Measurements from ENCODE around the gene MIER2. TPM values are rescaled to one million over a fixed set of nuclear protein-coding genes. Genes with fewer than 3 reads are reported as not detected.
"Not testable (repeated sequence)": the region's sequence is repeated elsewhere in the genome, so short reads cannot be mapped to it uniquely, and the experiment has no call there.

The MIER2 gene
- total RNA-seq, 3 donors from 2014 or later = 25.7 to 30.2 (median 28.7) TPM

DNA sequence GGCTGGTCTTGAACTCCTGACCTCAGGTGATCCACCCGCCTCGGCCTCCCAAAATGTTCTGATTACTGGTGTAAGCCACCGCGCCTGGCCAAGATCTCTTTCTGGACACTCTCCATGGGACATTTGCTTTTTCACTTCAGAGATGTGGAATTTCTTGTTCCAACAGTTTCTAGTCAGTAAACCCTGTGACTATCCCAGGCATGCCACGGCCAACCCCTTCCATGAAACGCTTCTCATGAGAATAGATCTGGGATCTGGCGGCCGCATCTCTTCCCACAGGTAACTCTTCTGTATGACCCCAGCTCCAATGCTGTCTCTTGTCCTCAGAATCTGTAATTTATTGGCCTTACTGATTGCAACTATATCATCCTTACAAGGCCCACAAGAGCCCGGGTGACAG, 69.6 kb downstream of the MIER2 start:
- Mint-ChIP-seq H3K27me3 (ENCODE audit: low read depth) (peaks cover 49% of the 10 kb centered on the region), H3K9me3 (no peaks in the 10 kb centered on the region), H3K36me3 (ENCODE audit: insufficient read depth) (no peaks in the 10 kb centered on the region), H3K4me3 (no peak overlapping the region), H3K4me1 (ENCODE audit: low read depth) (no peaks in the 10 kb centered on the region)
- ATAC-seq (no peak), DNase-seq (no peak)

DNA sequence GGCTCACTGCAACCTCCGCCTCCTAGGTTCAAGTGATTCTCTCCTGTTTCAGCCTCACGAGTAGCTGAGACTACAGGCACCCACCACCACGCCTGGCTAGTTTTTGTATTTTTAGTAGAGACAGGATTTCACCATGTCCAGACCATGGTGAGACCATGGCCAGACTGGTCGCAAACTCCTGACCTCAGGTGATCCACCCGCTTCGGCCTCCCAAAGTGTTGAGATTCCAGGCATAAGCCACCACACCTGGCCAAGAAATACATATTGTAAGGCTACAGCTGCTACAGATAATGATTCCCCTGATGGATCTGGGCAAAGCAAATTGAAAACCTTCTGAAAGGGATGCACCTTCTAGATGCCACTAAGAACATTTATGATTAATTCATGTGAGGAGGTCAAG, 71.2 kb downstream of the MIER2 start:
- H3K4me1 Mint-ChIP-seq (ENCODE audit: low read depth) = no peaks in the 10 kb centered on the region
- no peaks in the 10 kb centered on the region for H3K9me3 Mint-ChIP-seq
- DNase-seq (no peak), ATAC-seq (no peak)
- H3K27me3 Mint-ChIP-seq (ENCODE audit: low read depth) = peaks cover 46% of the 10 kb centered on the region
- H3K4me3 Mint-ChIP-seq = no peak overlapping the region
- H3K36me3 Mint-ChIP-seq (ENCODE audit: insufficient read depth) = no peaks in the 10 kb centered on the region

DNA sequence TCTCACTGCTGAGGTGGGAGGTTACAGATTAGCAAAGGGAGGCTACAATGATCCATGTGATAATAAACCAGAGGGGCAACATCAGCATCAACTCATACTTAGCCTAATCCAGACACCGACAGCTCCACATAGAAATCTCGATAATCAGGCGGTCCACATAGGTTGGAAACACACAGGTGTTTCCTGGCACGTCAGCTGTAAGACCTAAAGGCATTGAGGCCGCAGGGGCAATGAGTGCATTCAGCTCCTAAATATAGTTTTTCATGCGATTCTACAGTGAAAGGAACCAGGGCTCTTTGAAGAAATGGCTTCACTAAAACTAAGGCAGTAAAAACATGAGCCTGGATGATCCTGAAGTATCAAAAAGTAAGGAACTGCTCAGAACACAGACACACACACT, 72.7 kb downstream of the MIER2 start:
- Mint-ChIP-seq H3K9me3 (no peaks in the 10 kb centered on the region), H3K27me3 (ENCODE audit: low read depth) (peaks cover 42% of the 10 kb centered on the region), H3K36me3 (ENCODE audit: insufficient read depth) (no peaks in the 10 kb centered on the region), H3K4me1 (ENCODE audit: low read depth) (peaks cover 2% of the 10 kb centered on the region), H3K4me3 (no peak overlapping the region)
- DNase-seq (no peak), ATAC-seq (no peak)

DNA sequence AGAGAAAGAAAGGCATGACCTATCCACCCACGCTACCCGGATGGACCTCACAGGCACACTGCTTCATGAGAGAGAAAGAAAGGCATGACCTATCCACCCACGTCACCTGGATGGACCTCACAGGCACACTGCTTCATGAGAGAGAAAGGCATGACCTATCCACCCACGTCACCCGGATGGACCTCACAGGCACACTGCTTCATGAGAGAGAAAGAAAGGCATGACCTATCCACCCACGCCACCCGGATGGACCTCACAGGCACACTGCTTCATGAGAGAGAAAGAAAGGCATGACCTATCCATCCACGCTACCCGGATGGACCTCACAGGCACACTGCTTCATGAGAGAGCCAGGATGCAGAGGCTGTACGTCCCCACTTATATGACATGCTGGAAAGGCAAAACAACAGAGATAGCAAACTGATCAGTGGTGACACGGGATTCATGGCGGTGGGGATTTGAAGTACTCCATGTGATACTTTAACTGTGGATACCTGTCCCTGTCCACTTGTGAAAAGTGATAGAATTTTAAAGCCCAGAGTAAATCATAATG, 73.8 kb downstream of the MIER2 start:
- DNase-seq; H3K4me1 Mint-ChIP-seq (ENCODE audit: low read depth); H3K9me3 Mint-ChIP-seq; ATAC-seq; H3K36me3 Mint-ChIP-seq (ENCODE audit: insufficient read depth); H3K4me3 Mint-ChIP-seq: not testable (repeated sequence)
- peaks cover 48% of the 10 kb centered on the region for H3K27me3 Mint-ChIP-seq (ENCODE audit: low read depth)

DNA sequence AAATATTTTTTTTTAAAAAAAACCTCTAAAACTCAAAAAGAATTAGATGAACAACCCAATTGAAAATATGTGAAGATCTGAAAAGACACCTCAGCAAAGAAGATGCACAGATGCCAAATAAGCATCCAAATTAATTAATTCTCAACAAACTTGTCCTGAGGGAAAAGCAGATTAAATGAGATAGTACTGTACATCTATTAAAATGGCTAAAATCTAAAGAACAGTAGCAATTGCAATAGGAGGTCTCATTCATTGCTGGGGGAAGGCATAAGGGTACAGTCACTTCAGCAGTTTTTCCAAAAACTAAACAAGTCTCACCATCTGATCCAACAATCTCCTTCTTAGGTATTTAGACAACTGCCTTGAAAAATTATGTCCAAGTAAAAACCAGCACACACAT, 75.4 kb downstream of the MIER2 start:
- peaks cover 50% of the 10 kb centered on the region for H3K27me3 Mint-ChIP-seq (ENCODE audit: low read depth)
- ATAC-seq (no peak), DNase-seq (no peak)
- H3K36me3 Mint-ChIP-seq (ENCODE audit: insufficient read depth) = no peaks in the 10 kb centered on the region
- peaks cover 7% of the 10 kb centered on the region for H3K4me1 Mint-ChIP-seq (ENCODE audit: low read depth)
- no peak overlapping the region for H3K4me3 Mint-ChIP-seq
- H3K9me3 Mint-ChIP-seq = no peaks in the 10 kb centered on the region

DNA sequence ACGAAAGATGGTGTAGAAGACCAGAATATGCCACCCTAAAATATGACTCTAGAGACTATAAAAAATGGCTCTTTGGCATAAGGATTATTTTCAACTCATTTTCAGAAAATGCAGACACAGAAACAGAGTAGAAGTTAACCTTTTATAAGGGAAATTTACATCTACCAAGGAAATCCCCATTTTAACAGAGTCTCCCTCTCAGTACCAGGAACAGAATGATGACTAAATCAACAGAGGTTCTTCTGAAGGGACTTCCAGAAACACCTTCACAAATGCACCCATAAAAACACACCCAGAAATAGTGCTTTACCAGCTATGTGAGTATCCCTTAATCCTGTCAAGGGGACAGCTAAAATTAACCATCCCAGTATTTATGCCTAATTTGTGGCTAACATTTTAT, 82.5 kb downstream of the MIER2 start:
- DNase-seq (no peak), ATAC-seq (peak in 1 of 2 donors; percentile 44)
- H3K9me3 Mint-ChIP-seq = no peaks in the 10 kb centered on the region
- peaks cover 11% of the 10 kb centered on the region for H3K4me1 Mint-ChIP-seq (ENCODE audit: low read depth)
- H3K27me3 Mint-ChIP-seq (ENCODE audit: low read depth) = peaks cover 53% of the 10 kb centered on the region
- H3K36me3 Mint-ChIP-seq (ENCODE audit: insufficient read depth) = no peaks in the 10 kb centered on the region
- no peak overlapping the region for H3K4me3 Mint-ChIP-seq

DNA sequence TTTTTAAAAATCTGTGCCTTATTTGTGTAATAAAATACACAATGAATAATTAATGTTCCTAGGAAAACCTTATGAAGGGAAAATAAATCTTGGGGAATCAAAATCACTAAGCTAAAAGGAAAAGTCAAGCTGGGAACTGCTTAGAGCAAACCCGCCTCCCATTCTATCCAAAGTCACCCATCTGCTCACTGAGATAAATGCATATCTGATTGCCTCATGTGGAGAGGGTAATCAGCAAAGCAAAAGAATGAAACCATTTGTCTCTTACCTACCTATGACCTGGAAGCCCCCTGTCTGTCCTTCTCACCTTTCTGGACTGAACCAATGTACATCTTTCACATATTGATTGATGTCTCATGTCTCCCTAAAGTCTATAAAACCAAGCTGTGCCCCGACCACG, 87.8 kb downstream of the MIER2 start:
- not testable (repeated sequence) for H3K4me1 Mint-ChIP-seq (ENCODE audit: low read depth); H3K36me3 Mint-ChIP-seq (ENCODE audit: insufficient read depth); H3K9me3 Mint-ChIP-seq; ATAC-seq; H3K4me3 Mint-ChIP-seq; DNase-seq
- H3K27me3 Mint-ChIP-seq (ENCODE audit: low read depth) = peaks cover 47% of the 10 kb centered on the region

Other genes with a start within 250 kb of the MIER2 start
- under 1 TPM in 1 of 3 donors, not detected in 2; 0.30 TPM for gene OR4F17, start 237.7 kb downstream of the MIER2 start, total RNA-seq
- under 1 TPM; 0.40 to 0.63 (median 0.61) TPM for gene PLPP2, start 53.4 kb downstream of the MIER2 start, total RNA-seq
- under 1 TPM in 2 of 3 donors, not detected in 1; 0.11 to 0.14 TPM for gene C2CD4C, start 64.4 kb upstream of the MIER2 start, total RNA-seq
- gene SHC2, start 116.2 kb upstream of the MIER2 start, total RNA-seq = under 1 TPM; 0.16 to 0.33 (median 0.26) TPM
- gene MADCAM1, start 151.7 kb upstream of the MIER2 start, total RNA-seq = under 1 TPM; 0.18 to 0.26 (median 0.19) TPM
- gene TPGS1, start 162.7 kb upstream of the MIER2 start, total RNA-seq = 10 to 100 TPM; 21.9 to 22.8 (median 22.6) TPM
- 10 to 100 TPM; 42.1 to 48.7 (median 45.7) TPM for gene CDC34, start 187.0 kb upstream of the MIER2 start, total RNA-seq
- gene GZMM, start 199.3 kb upstream of the MIER2 start, total RNA-seq = 10 to 100 TPM; 53.2 to 71.8 (median 65.8) TPM
- 100 to 1,000 TPM; 241 to 277 (median 250) TPM for gene BSG, start 227.8 kb upstream of the MIER2 start, total RNA-seq
- gene HCN2, start 245.1 kb upstream of the MIER2 start, total RNA-seq = under 1 TPM; 0.20 to 0.24 (median 0.22) TPM

Measured in activated T-cell treated with anti-CD3 and anti-CD28 coated beads, Interleukin-2, amount 50 U/mL, for 4 hours (primary cell).